GM13976 (cell line): ENCODE measurements around the gene DPF3.
"Not testable (repeated sequence)": the region's sequence is repeated elsewhere in the genome, so short reads cannot be mapped to it uniquely, and the experiment has no call there.

ENCODE experiments used
- DNase-seq: peaks from one replicate; pipeline ENCODE4 v3.0.0; 2012; ENCODE audit warnings: low spot score
- in situ Hi-C: fragments of 300-500 bp; cut with MboI; formaldehyde crosslinking; loops from one replicate; pipeline ENCODE4 v1.12.0; 2022; ENCODE audit warnings: low sequenced_read_pairs, mixed read lengths, inconsistent platforms; ENCODE audit not compliant: unreplicated experiment
- TF ChIP-seq, protein P1 (sequence below): IDR thresholded peaks from 2 replicates; pipeline ENCODE4 v1.5.1; 2012; ENCODE audit warnings: borderline replicate concordance, mild to moderate bottlenecking; ENCODE audit not compliant: insufficient read depth; ENCODE audit errors: extremely low read depth, missing control alignments, control extremely low read depth

The DPF3 gene

DNA sequence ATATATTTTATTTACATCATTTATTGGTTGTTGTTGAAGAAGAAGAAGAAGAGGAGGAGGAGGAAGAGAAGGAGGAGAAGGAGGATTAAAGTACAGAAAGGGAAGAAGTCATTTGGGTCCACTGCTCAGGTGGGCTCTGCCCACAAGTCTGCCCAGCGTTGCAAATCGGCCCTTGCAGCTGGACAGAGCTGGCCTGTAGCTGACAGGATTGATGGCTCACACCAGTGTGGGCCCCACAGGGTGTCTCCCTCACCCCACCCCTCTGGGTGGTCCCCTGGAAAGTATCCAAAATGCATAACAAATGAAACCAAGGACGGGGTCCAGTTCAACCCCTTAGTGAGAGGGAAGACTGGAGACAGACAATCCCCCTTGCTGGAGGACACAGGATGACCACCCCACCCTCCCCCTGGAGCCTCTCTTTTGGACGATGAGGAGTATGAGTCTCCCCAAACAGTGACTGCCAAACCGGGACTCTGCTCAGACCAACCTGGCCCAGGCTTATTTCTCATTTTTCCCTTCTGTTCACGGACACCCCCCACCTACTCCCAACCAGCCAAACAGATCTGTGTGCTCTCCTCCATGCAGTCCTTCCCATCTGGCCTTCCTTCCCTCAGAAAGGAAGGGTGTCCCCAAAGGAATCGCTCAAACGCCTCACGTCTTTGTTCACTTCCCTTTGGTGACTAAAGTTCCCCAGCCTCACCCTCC, 17.7 kb downstream of the DPF3 start:
- DNase-seq = no peak
- TF ChIP-seq, protein P1, sequence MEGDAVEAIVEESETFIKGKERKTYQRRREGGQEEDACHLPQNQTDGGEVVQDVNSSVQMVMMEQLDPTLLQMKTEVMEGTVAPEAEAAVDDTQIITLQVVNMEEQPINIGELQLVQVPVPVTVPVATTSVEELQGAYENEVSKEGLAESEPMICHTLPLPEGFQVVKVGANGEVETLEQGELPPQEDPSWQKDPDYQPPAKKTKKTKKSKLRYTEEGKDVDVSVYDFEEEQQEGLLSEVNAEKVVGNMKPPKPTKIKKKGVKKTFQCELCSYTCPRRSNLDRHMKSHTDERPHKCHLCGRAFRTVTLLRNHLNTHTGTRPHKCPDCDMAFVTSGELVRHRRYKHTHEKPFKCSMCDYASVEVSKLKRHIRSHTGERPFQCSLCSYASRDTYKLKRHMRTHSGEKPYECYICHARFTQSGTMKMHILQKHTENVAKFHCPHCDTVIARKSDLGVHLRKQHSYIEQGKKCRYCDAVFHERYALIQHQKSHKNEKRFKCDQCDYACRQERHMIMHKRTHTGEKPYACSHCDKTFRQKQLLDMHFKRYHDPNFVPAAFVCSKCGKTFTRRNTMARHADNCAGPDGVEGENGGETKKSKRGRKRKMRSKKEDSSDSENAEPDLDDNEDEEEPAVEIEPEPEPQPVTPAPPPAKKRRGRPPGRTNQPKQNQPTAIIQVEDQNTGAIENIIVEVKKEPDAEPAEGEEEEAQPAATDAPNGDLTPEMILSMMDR = no peak
- in situ Hi-C loops = no loop called here

DNA sequence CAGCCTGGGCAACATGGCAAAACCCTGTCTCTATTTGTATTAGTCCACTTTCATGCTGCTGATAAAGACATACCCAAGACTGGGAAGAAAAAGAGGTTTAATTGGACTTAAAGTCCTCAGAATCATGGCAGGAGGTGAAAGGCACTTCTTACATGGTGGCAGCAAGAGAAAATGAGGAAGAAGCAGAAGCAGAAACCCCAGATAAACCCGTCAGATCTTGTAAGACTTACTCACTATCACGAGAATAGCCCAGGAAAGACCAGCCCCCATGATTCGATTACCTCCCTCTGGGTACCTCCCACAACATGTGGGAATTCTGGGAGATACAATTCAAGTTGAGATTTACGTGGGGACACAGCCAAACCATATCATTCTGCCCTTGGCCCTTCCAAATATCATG, 23.0 kb downstream of the DPF3 start:
- DNase-seq, in situ Hi-C loops: not testable (repeated sequence)

- TF ChIP-seq, protein P1 = no peak
- in situ Hi-C loops = no loop called here
- no peak for DNase-seq
Observed at GRCh38 chr14:72869407-72870329, 24.2 kb downstream of the DPF3 start.

GRCh38 chr14:72868500-72868899, 25.4 kb downstream of the DPF3 start:
- in situ Hi-C loops = no loop called here
- TF ChIP-seq, protein P1 = no peak
- no peak for DNase-seq

DNA sequence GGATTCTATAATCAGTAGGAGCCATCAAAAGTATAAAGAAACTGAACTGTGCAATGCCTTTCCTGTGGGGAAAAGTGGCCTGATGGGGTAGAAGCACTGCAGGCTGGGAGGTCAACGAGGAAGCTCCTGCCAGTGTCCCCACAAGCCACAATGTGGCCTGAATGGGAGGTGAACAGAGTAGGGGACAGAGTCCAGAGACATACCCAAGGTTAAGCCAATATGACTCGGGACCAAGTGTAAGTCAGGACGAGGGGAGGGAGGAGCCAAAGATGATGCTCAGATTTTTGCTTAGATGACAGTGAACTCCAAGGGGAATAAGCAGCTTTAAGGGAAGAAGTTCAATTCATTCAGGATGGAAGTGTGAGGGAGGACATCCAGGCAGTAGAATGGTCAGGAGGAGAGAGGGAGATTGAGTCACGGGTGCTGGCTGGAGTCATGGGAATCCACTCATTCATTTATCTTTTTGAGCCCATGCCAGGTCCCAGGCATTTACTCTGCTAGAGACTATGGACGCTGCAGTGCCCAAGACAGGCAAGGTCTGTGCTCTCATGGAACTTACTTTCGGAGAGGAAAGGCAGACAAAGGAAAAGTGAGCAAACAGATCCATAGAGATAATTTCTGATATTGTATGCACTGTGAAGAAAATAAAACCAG, 29.1 kb downstream of the DPF3 start:
- TF ChIP-seq, protein P1 = no peak
- no peak for DNase-seq
- in situ Hi-C loops = no loop called here

- in situ Hi-C loops = no loop called here
- TF ChIP-seq, protein P1 = no peak
- DNase-seq = no peak
Observed at GRCh38 chr14:72863216-72864006, 30.5 kb downstream of the DPF3 start.
